SH-SY5Y (cell line): Measurements from ENCODE around the gene AHI1.

Experiments used
- GATA2 ChIP-seq: IDR thresholded peaks from 2 replicates; pipeline ENCODE4 v1.6.1; 2011; ENCODE audit warnings: mild to moderate bottlenecking, low read depth, low read length
- GATA3 ChIP-seq: IDR thresholded peaks from 2 replicates; pipeline ENCODE4 v1.6.1; 2011; ENCODE audit warnings: low read depth, mild to moderate bottlenecking, low read length, moderate library complexity

Gene AHI1

GRCh38 chr6:135497412-135498184, at the start of gene AHI1:
Gene AHI1 (minus strand): TSS chr6:135497740. CDS start chr6:135492237, 5,503 bp downstream.
- TF ChIP-seq GATA3 (no peak), GATA2 (0 out of 2 replicates have a peak, but pooled peaks have one; percentile 13)

GRCh38 chr6:135546680-135547418, 49.3 kb upstream of the AHI1 start:
- TF ChIP-seq GATA3 = no peak
- TF ChIP-seq GATA2 = no peak

DNA sequence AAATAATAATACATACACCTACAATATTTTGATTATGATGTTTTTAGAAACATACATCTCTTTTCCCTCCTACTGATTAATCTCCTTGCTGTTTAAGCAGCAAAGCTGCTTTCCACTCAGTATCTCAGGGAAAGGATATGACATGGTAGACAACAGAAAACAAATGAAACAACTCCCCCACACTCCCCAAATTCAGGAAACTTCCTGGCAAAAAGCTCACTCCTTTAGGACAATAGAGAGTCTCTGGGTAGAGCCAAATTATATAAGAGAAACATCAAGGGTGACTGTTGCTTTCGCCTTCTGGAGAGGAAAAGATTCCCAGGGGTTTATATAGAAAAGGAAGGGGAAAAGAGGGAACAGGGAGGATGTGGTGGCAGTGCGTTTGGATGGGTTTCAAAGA, 48.7 kb upstream of the AHI1 start:
- no peak for TF ChIP-seq GATA2
- no peak for TF ChIP-seq GATA3

DNA sequence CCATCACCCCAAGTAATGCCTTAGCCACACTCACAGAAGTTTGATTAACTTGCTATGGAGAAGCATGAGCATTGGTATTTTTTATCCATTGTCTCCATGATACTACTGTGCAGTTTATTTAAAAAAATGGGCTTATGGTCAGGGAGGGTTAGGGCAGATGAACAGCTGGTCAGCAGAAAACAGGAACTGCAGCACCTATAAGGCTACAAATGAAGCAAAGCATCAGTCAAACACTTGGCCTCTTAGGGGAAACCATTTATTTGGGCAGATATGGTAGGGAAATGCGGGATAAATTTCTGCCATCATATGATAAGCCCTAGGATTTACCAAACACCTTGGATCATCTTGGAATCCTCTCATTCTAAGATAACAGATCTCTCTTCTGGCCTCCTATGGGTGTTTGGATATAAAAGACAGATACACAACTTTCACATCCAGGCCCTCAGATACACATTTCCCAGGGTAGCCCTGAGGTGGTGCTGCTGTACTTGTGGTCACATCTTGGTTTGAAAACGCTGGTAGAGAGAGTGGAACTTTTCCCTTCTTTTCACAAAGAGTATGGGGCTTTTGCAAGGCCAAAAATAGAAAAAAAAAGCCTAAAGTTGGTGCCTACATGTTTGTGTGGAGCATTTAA, 42.8 kb upstream of the AHI1 start:
- TF ChIP-seq GATA3 (no peak), GATA2 (no peak)

- TF ChIP-seq GATA2 (no peak), GATA3 (no peak)
Measured at GRCh38 chr6:135537741-135538301, 40.3 kb upstream of the AHI1 start.

DNA sequence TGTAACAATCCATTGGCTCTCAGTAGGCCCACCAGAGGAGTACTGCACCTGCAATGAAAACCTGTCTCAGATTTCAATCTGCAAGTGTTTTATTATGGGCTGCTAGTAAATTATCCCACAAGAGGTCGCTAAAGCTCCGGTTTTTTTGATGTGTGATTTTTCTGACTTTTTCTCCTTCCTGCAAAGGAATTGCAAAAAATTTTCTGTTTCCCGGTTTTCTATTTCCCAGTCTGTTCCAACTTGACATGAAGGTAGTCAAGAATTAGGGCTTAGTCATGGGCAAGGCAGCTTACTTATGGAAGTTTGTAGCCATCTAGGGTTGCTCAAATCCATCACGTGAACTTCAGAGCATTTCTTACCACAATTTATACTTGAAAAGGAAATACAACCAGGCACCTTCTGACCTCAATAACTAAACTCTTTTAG, 38.5 kb upstream of the AHI1 start:
- TF ChIP-seq GATA2 (peak; percentile 46; the same call in 1 of the 2 replicates), GATA3 (peak; percentile 34; the same call in 1 of the 2 replicates)

- TF ChIP-seq GATA3 = no peak
- no peak for TF ChIP-seq GATA2
Measured at GRCh38 chr6:135534773-135535380, 37.3 kb upstream of the AHI1 start.

DNA sequence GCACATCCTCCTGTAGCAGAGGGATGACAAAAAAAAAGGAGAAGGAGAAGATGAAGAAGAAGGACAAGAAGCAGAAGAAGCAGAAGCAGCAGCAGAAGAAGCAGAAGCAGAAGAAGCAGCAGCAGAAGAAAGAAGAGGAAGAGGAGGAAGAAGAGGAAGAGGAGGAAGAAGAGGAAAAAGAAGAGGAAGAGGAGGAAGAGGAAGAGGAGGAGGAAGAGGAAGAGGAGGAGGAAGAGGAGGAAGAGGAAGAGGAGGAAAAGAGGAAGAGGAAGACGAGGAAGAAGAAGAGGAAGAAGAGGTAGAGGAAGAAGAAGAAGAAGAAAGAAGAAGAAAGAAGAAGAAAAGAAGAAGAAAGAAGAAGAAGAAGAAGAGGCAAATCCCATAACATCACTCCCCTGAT, 35.0 kb upstream of the AHI1 start:
- TF ChIP-seq GATA3 (no peak), GATA2 (no peak)

- TF ChIP-seq GATA3 (no peak), GATA2 (no peak)
Measured at GRCh38 chr6:135531954-135532490, 34.5 kb upstream of the AHI1 start.

- TF ChIP-seq GATA3 (no peak), GATA2 (no peak)
Measured at GRCh38 chr6:135530113-135530512, 32.6 kb upstream of the AHI1 start.

- TF ChIP-seq GATA2 (no peak), GATA3 (no peak)
Measured at GRCh38 chr6:135527960-135528249, 30.4 kb upstream of the AHI1 start.

DNA sequence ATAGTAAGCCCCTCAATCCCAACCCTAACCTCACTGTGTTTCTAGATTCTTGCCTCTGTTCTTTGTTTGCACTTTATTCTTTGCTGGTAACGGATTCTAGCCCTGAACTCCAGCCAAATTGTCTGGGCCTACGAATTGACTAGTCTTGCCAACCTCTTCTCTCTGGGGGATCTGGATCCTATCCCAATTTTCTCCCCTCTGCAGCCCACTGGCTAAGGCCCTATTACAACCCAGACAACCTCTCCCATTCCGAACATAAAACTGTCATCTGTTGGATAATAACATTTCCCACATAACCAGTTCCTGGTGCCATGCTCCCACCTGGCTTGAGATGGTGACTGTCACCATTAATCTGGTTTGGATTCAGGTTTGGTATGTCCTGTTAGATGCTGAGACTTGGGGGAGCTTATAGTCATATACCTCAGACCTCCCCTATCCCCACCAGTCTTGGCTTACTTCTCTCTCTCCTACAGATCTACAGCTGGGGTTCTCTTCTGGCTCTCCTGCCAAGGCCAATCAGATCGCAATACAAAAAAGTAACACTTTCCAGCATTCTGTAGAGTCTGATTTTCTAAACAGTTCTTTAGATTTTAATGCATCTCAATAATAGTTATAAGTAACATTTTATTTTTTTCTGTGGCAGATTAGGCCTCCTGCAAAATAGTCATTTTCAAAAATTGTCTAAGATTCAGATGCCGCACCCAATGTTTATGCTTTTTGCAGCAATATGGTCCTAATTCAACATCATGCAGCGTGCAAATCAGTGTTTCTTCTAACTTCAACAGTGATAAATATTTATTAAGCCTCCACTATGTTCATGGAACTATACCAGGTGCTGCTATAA, 29.8 kb upstream of the AHI1 start:
- no peak for TF ChIP-seq GATA3
- no peak for TF ChIP-seq GATA2

DNA sequence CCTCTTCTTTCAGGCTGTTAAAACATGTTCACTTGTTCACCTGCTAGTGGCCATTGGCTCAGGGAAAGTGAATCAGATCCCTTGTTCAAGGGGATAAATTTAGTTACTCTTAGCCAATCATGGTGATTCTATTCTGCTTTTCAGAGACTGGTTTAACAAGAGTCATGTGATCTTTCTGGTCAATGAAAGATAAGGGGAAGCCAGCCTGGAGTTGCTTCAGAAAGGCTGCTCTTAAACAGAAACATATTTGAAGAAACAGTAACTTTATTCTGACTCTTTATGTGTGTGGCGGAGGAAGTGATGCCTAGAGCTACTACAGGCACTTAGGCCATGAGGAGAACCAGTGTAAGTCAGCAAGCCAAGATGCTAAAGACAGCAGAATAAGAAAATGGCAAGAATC, 28.1 kb upstream of the AHI1 start:
- TF ChIP-seq GATA3 (no peak), GATA2 (no peak)
